DOHH2 (cell line): ENCODE data around the gene MYO18B.

Source experiments
- H3F3A ChIP-seq: fragments of 200-600 bp; sonication (generic), shearing (Covaris generic); 2 replicates; pipeline ENCODE4 v1.6.0; 2016; ENCODE audit warnings: antibody characterized with exemption, mild to moderate bottlenecking; ENCODE audit not compliant: control insufficient read depth, insufficient read depth
- H3K27ac ChIP-seq: fragments of 200-600 bp; sonication (generic); 2 replicates; pipeline ENCODE4 v1.5.1; 2014; ENCODE audit warnings: low read depth, mild to moderate bottlenecking, low read length, moderate library complexity
- H3K27me3 ChIP-seq: fragments of 200-600 bp; sonication (generic); 2 replicates; pipeline ENCODE4 v1.6.1; 2014; ENCODE audit warnings: mild to moderate bottlenecking, low read length, mixed read lengths; ENCODE audit not compliant: control insufficient read depth
- H3K36me3 ChIP-seq: fragments of 200-600 bp; sonication (generic); 2 replicates; pipeline ENCODE4 v1.6.1; 2014; ENCODE audit warnings: mild to moderate bottlenecking, low read length, moderate library complexity, mixed read lengths; ENCODE audit not compliant: control insufficient read depth
- H3K4me1 ChIP-seq: fragments of 200-600 bp; sonication (generic); 2 replicates; pipeline ENCODE4 v1.6.1; 2014; ENCODE audit warnings: mild to moderate bottlenecking, low read length, mixed read lengths; ENCODE audit not compliant: control insufficient read depth
- H3K4me2 ChIP-seq: fragments of 200-600 bp; sonication (generic); 2 replicates; pipeline ENCODE4 v1.6.0; 2014; ENCODE audit warnings: mild to moderate bottlenecking, low read length, moderate library complexity
- H3K4me3 ChIP-seq: fragments of 200-600 bp; sonication (generic); 2 replicates; pipeline ENCODE4 v1.5.1; 2014; ENCODE audit warnings: mild to moderate bottlenecking, low read length, mixed read lengths
- H3K79me2 ChIP-seq: fragments of 200-600 bp; sonication (generic); 2 replicates; pipeline ENCODE4 v1.6.1; 2014; ENCODE audit warnings: mild to moderate bottlenecking, low read length, mixed read lengths; ENCODE audit not compliant: control insufficient read depth
- H3K9me2 ChIP-seq: fragments of 200-600 bp; sonication (generic); replicated peaks from 2 replicates; pipeline ENCODE4 v1.6.1; 2014; ENCODE audit warnings: mild to moderate bottlenecking, low read length, mixed read lengths; ENCODE audit not compliant: control insufficient read depth
- H3K9me3 ChIP-seq: fragments of 200-600 bp; sonication (generic); 2 replicates; pipeline ENCODE4 v1.6.1; 2014; ENCODE audit warnings: antibody characterized with exemption, low read length, mixed read lengths; ENCODE audit not compliant: control insufficient read depth, insufficient read depth
- H4K20me1 ChIP-seq: fragments of 200-600 bp; sonication (generic); 2 replicates; pipeline ENCODE4 v1.6.0; 2014; ENCODE audit warnings: low read depth, mild to moderate bottlenecking, antibody characterized with exemption, low read length, moderate library complexity; ENCODE audit not compliant: control insufficient read depth, insufficient read depth
- EZH2phosphoT487 ChIP-seq: fragments of 200-600 bp; sonication (generic); IDR thresholded peaks from 2 replicates; pipeline ENCODE4 v1.6.1; 2017; ENCODE audit warnings: borderline replicate concordance, mild to moderate bottlenecking, antibody characterized with exemption, low read length, moderate library complexity, mixed read lengths
- TF ChIP-seq, protein P1 (sequence below): fragments of 200-600 bp; sonication (generic); IDR thresholded peaks from one replicate; pipeline ENCODE4 v1.5.1; 2014; ENCODE audit warnings: antibody characterized with exemption, mild to moderate bottlenecking, low read depth, low read length; ENCODE audit not compliant: poor library complexity, severe bottlenecking

The MYO18B gene

DNA sequence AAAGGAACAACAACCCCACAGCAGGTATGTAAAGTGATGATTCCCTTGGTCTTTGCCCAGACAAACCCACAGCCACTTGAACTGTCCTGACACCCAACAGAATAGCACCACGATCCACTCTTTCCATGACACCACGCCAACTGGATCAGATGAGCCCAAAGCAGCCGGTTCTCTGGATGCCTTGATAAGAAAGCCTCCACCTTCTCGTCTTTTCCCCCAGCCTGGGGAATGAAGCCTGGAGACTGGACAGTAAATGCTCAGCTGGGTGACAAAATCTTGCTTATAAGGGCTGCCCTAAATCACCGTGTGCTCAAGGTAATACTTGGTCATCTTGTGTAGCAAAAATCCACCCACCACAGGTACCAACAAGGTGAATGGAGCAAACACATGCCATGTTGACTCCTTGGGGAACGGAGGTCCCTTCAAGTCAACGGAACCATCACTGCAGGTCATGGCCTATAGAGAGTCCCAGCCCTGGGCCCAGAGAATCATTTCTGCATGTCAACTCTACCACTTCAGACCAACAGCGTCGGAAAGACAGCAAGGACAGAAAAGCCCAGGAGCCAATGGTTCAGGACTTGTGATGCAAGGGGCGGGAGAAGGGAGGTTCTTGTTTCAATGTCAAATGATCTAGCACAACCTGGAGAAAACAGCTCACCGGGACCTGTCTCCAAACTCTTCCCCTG is 2.2 kb upstream of the MYO18B start:
- H3F3A ChIP-seq: no peaks in the 10 kb centered on the region
- H3K27ac ChIP-seq: no peak overlapping the region
- H4K20me1 ChIP-seq: no peaks in the 10 kb centered on the region
- H3K4me2 ChIP-seq: no peak overlapping the region
- no peak overlapping the region for H3K4me3 ChIP-seq
- no peaks in the 10 kb centered on the region for H3K4me1 ChIP-seq
- H3K79me2 ChIP-seq: no peaks in the 10 kb centered on the region
- H3K9me2 ChIP-seq: no peaks in the 10 kb centered on the region
- H3K36me3 ChIP-seq: no peaks in the 10 kb centered on the region
- no peaks in the 10 kb centered on the region for H3K27me3 ChIP-seq
- H3K9me3 ChIP-seq: no peaks in the 10 kb centered on the region
- TF ChIP-seq, protein P1, sequence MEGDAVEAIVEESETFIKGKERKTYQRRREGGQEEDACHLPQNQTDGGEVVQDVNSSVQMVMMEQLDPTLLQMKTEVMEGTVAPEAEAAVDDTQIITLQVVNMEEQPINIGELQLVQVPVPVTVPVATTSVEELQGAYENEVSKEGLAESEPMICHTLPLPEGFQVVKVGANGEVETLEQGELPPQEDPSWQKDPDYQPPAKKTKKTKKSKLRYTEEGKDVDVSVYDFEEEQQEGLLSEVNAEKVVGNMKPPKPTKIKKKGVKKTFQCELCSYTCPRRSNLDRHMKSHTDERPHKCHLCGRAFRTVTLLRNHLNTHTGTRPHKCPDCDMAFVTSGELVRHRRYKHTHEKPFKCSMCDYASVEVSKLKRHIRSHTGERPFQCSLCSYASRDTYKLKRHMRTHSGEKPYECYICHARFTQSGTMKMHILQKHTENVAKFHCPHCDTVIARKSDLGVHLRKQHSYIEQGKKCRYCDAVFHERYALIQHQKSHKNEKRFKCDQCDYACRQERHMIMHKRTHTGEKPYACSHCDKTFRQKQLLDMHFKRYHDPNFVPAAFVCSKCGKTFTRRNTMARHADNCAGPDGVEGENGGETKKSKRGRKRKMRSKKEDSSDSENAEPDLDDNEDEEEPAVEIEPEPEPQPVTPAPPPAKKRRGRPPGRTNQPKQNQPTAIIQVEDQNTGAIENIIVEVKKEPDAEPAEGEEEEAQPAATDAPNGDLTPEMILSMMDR: no peak
- no peak for TF ChIP-seq EZH2phosphoT487

DNA sequence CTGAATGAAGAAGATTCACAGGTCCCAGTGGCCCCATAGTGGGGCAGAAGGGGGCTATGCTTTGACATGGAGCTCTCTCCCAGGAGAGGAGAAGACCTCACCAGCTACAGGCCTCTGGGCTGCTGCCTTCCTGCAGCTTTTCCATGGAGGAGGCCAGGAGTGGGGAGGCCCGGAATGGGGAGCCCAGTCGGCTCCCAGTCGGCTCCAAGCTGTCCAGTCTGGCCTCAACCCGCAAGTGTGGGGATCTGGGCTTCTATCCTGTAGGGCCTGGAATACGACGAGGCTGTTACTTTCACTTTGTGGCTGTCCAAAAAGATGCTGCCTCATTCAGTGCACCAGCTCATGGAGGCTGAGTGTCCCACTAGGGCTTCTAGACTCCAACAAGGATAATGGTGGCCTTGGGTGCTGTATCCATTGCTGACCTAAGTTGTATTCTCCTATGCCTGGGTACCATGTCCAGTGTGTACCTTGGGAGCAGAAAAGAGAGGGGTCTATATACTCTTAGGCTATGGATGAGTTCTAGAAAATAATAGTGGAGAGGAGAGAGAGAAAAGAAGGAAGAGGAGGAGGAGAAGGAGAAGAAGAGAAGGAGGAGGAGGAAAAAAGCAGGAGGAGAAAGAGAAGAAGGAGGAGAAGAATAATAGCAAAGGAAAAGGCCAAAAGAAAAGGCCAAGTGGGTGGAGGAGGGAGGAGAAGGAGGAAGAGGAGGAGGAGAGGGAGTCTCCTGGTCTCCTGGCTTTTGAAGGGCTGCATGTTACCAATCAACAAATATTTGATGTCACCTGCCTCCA is 1.1 kb downstream of the MYO18B start:
- Histone ChIP-seq H3K4me1 (no peaks in the 10 kb centered on the region), H3K27me3 (no peaks in the 10 kb centered on the region), H3K79me2 (no peaks in the 10 kb centered on the region)

DNA sequence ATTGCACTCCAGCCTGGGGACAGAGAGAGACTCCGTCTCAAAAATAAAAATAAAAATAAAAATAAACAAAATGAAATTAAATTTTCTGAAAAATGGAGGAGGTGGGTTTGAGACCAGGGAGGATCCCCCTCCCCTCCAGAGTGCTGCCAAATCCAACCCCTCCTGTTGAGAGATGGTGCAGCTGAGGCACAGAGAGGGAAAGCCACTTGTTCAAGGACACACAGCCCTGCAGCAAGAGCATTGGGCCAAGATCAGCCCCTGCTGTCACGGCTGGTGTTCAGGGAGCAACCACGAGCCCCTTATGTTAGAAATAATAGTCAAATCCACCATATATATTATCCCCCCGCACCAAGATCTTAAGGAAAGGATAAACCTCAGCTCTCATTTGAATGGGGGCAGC is 2.7 kb downstream of the MYO18B start:
- H3K27ac ChIP-seq: no peak overlapping the region

More for the DNA sequence above, 1.1 kb downstream of the MYO18B start:
- no peaks in the 10 kb centered on the region for H3K9me2 ChIP-seq
- H3F3A ChIP-seq: no peaks in the 10 kb centered on the region
- no peaks in the 10 kb centered on the region for H4K20me1 ChIP-seq
- no peak overlapping the region for H3K27ac ChIP-seq
- H3K4me2 ChIP-seq: no peak overlapping the region
- H3K9me3 ChIP-seq: no peaks in the 10 kb centered on the region
- no peaks in the 10 kb centered on the region for H3K36me3 ChIP-seq
- H3K4me3 ChIP-seq: no peak overlapping the region
- TF ChIP-seq, protein P1: no peak
- TF ChIP-seq EZH2phosphoT487: no peak

More for the DNA sequence above, 2.7 kb downstream of the MYO18B start:
- no peak for TF ChIP-seq EZH2phosphoT487
- TF ChIP-seq, protein P1: no peak
- Histone ChIP-seq H3K36me3 (no peaks in the 10 kb centered on the region), H3K4me2 (no peak overlapping the region), H4K20me1 (no peaks in the 10 kb centered on the region), H3K9me3 (no peaks in the 10 kb centered on the region), H3K79me2 (no peaks in the 10 kb centered on the region), H3K4me1 (no peaks in the 10 kb centered on the region), H3K4me3 (no peak overlapping the region), H3K27me3 (peaks cover 5% of the 10 kb centered on the region; the same call in 1 of the 2 replicates), H3K9me2 (no peaks in the 10 kb centered on the region), H3F3A (no peaks in the 10 kb centered on the region)
